Hepatocyte (in vitro differentiated cells): ENCODE results near the gene HSD17B14. TPM values are rescaled to one million over a fixed set of nuclear protein-coding genes. Genes with fewer than 3 reads are reported as not detected.

Experiments
- DNase-seq: peaks from one replicate; pipeline ENCODE4 v3.0.0-alpha.2; 2016; ENCODE audit warnings: low spot score
- H2AFZ ChIP-seq: fragments of 200-600 bp; sonication (generic); 2 replicates; pipeline ENCODE4 v1.6.0; 2016; ENCODE audit warnings: antibody characterized with exemption, mild to moderate bottlenecking
- H3K27ac ChIP-seq: fragments of 200-600 bp; sonication (generic); 2 replicates; pipeline ENCODE4 v1.5.1; 2016; ENCODE audit warnings: mild to moderate bottlenecking
- H3K27me3 ChIP-seq: fragments of 200-600 bp; sonication (generic); 2 replicates; pipeline ENCODE4 v1.6.1; 2016
- H3K36me3 ChIP-seq: fragments of 200-600 bp; sonication (generic); replicated peaks from 2 replicates; pipeline ENCODE4 v1.5.1; 2016; ENCODE audit warnings: low read depth; ENCODE audit not compliant: insufficient read depth
- H3K4me1 ChIP-seq: fragments of 200-600 bp; sonication (generic); 2 replicates; pipeline ENCODE4 v1.5.1; 2016; ENCODE audit warnings: mild to moderate bottlenecking, moderate library complexity; ENCODE audit not compliant: insufficient read depth
- H3K4me2 ChIP-seq: fragments of 200-600 bp; sonication (generic); 2 replicates; pipeline ENCODE4 v1.6.0; 2016
- H3K4me3 ChIP-seq: fragments of 200-600 bp; sonication (generic); 2 replicates; pipeline ENCODE4 v1.5.1; 2016; ENCODE audit warnings: mild to moderate bottlenecking
- H3K79me2 ChIP-seq: fragments of 200-600 bp; sonication (generic); 2 replicates; pipeline ENCODE4 v1.6.0; 2017; ENCODE audit warnings: mild to moderate bottlenecking
- H3K9me2 ChIP-seq: fragments of 200-600 bp; sonication (generic); replicated peaks from 2 replicates; pipeline ENCODE4 v1.6.0; 2017; ENCODE audit warnings: mild to moderate bottlenecking; ENCODE audit not compliant: insufficient read depth
- H3K9me3 ChIP-seq: fragments of 200-600 bp; sonication (generic); 2 replicates; pipeline ENCODE4 v1.5.1; 2016; ENCODE audit warnings: low read depth, mild to moderate bottlenecking
- H4K20me1 ChIP-seq: fragments of 200-600 bp; sonication (generic); 2 replicates; pipeline ENCODE4 v1.6.0; 2016; ENCODE audit warnings: mild to moderate bottlenecking; ENCODE audit not compliant: insufficient read depth, poor library complexity, severe bottlenecking
- CTCF ChIP-seq: fragments of 200-600 bp; sonication (generic); IDR thresholded peaks from 2 replicates; pipeline ENCODE4 v1.5.1; 2016; ENCODE audit warnings: antibody characterized with exemption, mild to moderate bottlenecking; ENCODE audit not compliant: poor library complexity
- EZH2 ChIP-seq: fragments of 200-600 bp; sonication (generic); IDR thresholded peaks from 2 replicates; pipeline ENCODE4 v1.6.1; 2016; ENCODE audit warnings: antibody characterized with exemption, mild to moderate bottlenecking, borderline replicate concordance
- EZH2phosphoT487 ChIP-seq: fragments of 200-600 bp; sonication (generic); IDR thresholded peaks from one replicate; pipeline ENCODE4 v1.6.1; 2018; ENCODE audit warnings: antibody characterized with exemption, mild to moderate bottlenecking, low read depth, moderate library complexity; ENCODE audit not compliant: unreplicated experiment, severe bottlenecking
- WGBS: methylation state at CpG from one replicate; pipeline ENCODE4 v1.1.6; 2016; ENCODE audit warnings: low lambda C conversion rate; ENCODE audit errors: missing lambda C conversion rate; 5-methylcytosine and 5-hydroxymethylcytosine counted together
- polyA plus RNA-seq: library from polyadenylated mRNA; unstranded; fragments of >200 nt; fragmentation: Nextera tagmentation; extraction: Ambion mirVana; gene quantifications from 2 replicates; pipeline ENCODE4 v1.2.1, GENCODE V29; 2016
- total RNA-seq: library from RNA; depleted of rRNA; stranded (reverse); fragments of >200 nt; gene quantifications from 2 replicates; pipeline ENCODE4 v1.2.3, GENCODE V29; 2014

Gene HSD17B14
- total and polyA plus RNA-seq, 2 experiments from 2014 or later: 64.1 to 91.9 TPM

- Histone ChIP-seq H3K4me3 (no peak overlapping the region), H3K36me3 (no peaks in the 10 kb centered on the region), H3K27ac (peak overlapping the region; percentile 87), H3K4me2 (peak overlapping the region; percentile 77), H3K4me1 (peaks cover 28% of the 10 kb centered on the region), H4K20me1 (no peaks in the 10 kb centered on the region), H3K79me2 (peaks cover 15% of the 10 kb centered on the region), H3K27me3 (no peaks in the 10 kb centered on the region), H3K9me3 (no peaks in the 10 kb centered on the region), H2AFZ (peak overlapping the region; percentile 69), H3K9me2 (no peaks in the 10 kb centered on the region)
- no peak for DNase-seq
- 71% methylated on average over 4 of the region's 7 CpGs for WGBS
- TF ChIP-seq EZH2phosphoT487 (no peak), EZH2 (no peak), CTCF (no peak)
Measured at GRCh38 chr19:48867746-48868113, 31.4 kb upstream of the HSD17B14 start.

GRCh38 chr19:48867123-48867745, 30.9 kb upstream of the HSD17B14 start:
- Histone ChIP-seq H3K9me3 (no peaks in the 10 kb centered on the region), H3K4me3 (no peak overlapping the region), H3K79me2 (peaks cover 11% of the 10 kb centered on the region), H3K4me1 (peaks cover 28% of the 10 kb centered on the region), H3K36me3 (no peaks in the 10 kb centered on the region), H2AFZ (no peak overlapping the region), H3K27me3 (no peaks in the 10 kb centered on the region), H3K4me2 (peak overlapping the region; percentile 77), H3K27ac (peak overlapping the region; percentile 87), H4K20me1 (no peaks in the 10 kb centered on the region), H3K9me2 (no peaks in the 10 kb centered on the region)
- TF ChIP-seq EZH2phosphoT487: no peak
- no peak for TF ChIP-seq EZH2
- no peak for DNase-seq
- 69% methylated on average over 14 of the region's 14 CpGs for WGBS

- peaks cover 28% of the 10 kb centered on the region for H3K4me1 ChIP-seq
- H3K27me3 ChIP-seq: no peaks in the 10 kb centered on the region
- H3K36me3 ChIP-seq: no peaks in the 10 kb centered on the region
- no peaks in the 10 kb centered on the region for H3K9me3 ChIP-seq
- no peaks in the 10 kb centered on the region for H4K20me1 ChIP-seq
- 69% methylated on average over 6 of the region's 6 CpGs for WGBS
- no peak for DNase-seq
- no peak overlapping the region for H2AFZ ChIP-seq
- H3K4me3 ChIP-seq: no peak overlapping the region
- no peaks in the 10 kb centered on the region for H3K9me2 ChIP-seq
- TF ChIP-seq EZH2phosphoT487: no peak
- no peak for TF ChIP-seq CTCF
- no peak for TF ChIP-seq EZH2
- peaks cover 11% of the 10 kb centered on the region for H3K79me2 ChIP-seq
- H3K4me2 ChIP-seq: peak overlapping the region; percentile 77
- H3K27ac ChIP-seq: peak overlapping the region; percentile 87
Measured at GRCh38 chr19:48866692-48867091, 30.4 kb upstream of the HSD17B14 start.

- no peak overlapping the region for H2AFZ ChIP-seq
- no peaks in the 10 kb centered on the region for H3K27me3 ChIP-seq
- no peaks in the 10 kb centered on the region for H4K20me1 ChIP-seq
- H3K9me2 ChIP-seq: no peaks in the 10 kb centered on the region
- H3K4me1 ChIP-seq: peaks cover 17% of the 10 kb centered on the region
- no peaks in the 10 kb centered on the region for H3K9me3 ChIP-seq
- TF ChIP-seq EZH2phosphoT487: no peak
- no peak for TF ChIP-seq CTCF
- TF ChIP-seq EZH2: no peak
- no peak overlapping the region for H3K4me2 ChIP-seq
- no peak overlapping the region for H3K27ac ChIP-seq
- no peaks in the 10 kb centered on the region for H3K36me3 ChIP-seq
- WGBS: 91% methylated on average over 7 of the region's 7 CpGs
- DNase-seq: no peak
- H3K79me2 ChIP-seq: peaks cover 11% of the 10 kb centered on the region
- no peak overlapping the region for H3K4me3 ChIP-seq
Measured at GRCh38 chr19:48862827-48863226, 26.5 kb upstream of the HSD17B14 start.
